HepG2 (cell line): ENCODE measurements around the gene RAPGEF6. TPM values are rescaled to one million over a fixed set of nuclear protein-coding genes. Genes with fewer than 3 reads are reported as not detected.

ENCODE experiments used
- ATAC-seq: fragments of 200-7000 bp; cut with Tn5 transposase; 3 replicates; pipeline ENCODE4 v1.9.1; 2020; ENCODE audit warnings: mild to moderate bottlenecking, moderate library complexity
- BruUV-seq: library from RNA; stranded (reverse); fragments of 400-500 nt; replicated peaks from 2 replicates; lab custom pipeline; 2021; lab: Mats Ljungman, UMichigan
- CTCF ChIA-PET: fragments of 300-600 bp; formaldehyde crosslinking; extraction: SDS; loops from one replicate; lab custom pipeline; 2021; ENCODE audit warnings: low total read pairs, inconsistent platforms, low intra/inter-chr PET ratio; lab: Yijun Ruan, JAX
- POLR2A ChIA-PET: fragments of 350-600 bp; sonication (Branson Sonifier 250); formaldehyde crosslinking; loops from one replicate; lab custom pipeline; 2020; ENCODE audit warnings: antibody characterized with exemption, inconsistent platforms; lab: Yijun Ruan, JAX
- DNase-seq: peaks from one replicate; pipeline ENCODE4 v3.0.0-alpha.2; 2015; ENCODE audit warnings: low spot score
- FAIRE-seq: peaks from 3 replicates; lab custom pipeline; 2011; peaks lifted over from hg19 to GRCh38; lab: Jason Lieb, UNC
- H2AFZ ChIP-seq: one replicate; pipeline ENCODE4 v1.6.1; 2011; ENCODE audit warnings: low read length, inconsistent platforms
- H3K27ac ChIP-seq: fragments of 300-600 bp; 3 replicates; pipeline ENCODE4 v1.8.0; 2011; ENCODE audit warnings: mixed run types, mild to moderate bottlenecking, mixed read lengths, low read length, inconsistent platforms; ENCODE audit not compliant: insufficient read depth; ENCODE audit errors: extremely low read length
- H3K27me3 ChIP-seq, 2 experiments: fragments of 200-600 bp in 1 of 2; 2 replicates in 1 of 2; 3 replicates in 1 of 2; pipeline versions ENCODE4 v1.6.0 to v1.8.0; 2011; ENCODE audit warnings: low read length in 2 of 2, mild to moderate bottlenecking in 2 of 2, moderate library complexity in 2 of 2, inconsistent platforms in 1 of 2; ENCODE audit not compliant: insufficient read depth in 2 of 2, control insufficient read depth in 1 of 2
- H3K36me3 ChIP-seq, 2 experiments: fragments of 200-600 bp in 1 of 2; replicated peaks in 1 of 2; 2 replicates in 1 of 2; 3 replicates in 1 of 2; pipeline versions ENCODE4 v1.5.1 to v1.8.0; 2011; ENCODE audit warnings: low read length in 2 of 2, inconsistent platforms in 1 of 2; ENCODE audit not compliant: insufficient read depth in 2 of 2, control insufficient read depth in 1 of 2
- H3K4me1 ChIP-seq: 2 replicates; pipeline ENCODE4 v1.5.1; 2012; ENCODE audit warnings: low read length, inconsistent platforms; ENCODE audit not compliant: insufficient read depth
- H3K4me2 ChIP-seq: 2 replicates; pipeline ENCODE4 v1.6.0; 2011; ENCODE audit warnings: low read depth, low read length, inconsistent platforms
- H3K4me3 ChIP-seq, 3 experiments: fragments of 200-600 bp in 1 of 3; sonication (generic), shearing (Covaris generic) in 1 of 3; replicated peaks in 1 of 3; 2 replicates each; pipeline ENCODE4 v1.5.1; 2011 to 2016; ENCODE audit warnings: low read length in 3 of 3, inconsistent platforms in 2 of 3, low read depth in 2 of 3, mild to moderate bottlenecking in 2 of 3, control low read depth in 1 of 3, mixed read lengths in 1 of 3; ENCODE audit not compliant: insufficient read depth in 1 of 3
- H3K79me2 ChIP-seq: one replicate; pipeline ENCODE4 v1.6.1; 2011; ENCODE audit warnings: low read length, inconsistent platforms; ENCODE audit not compliant: insufficient read depth
- H3K9ac ChIP-seq: 2 replicates; pipeline ENCODE4 v1.6.0; 2011; ENCODE audit warnings: mild to moderate bottlenecking, low read depth, low read length, inconsistent platforms; ENCODE audit not compliant: insufficient read depth
- H3K9me3 ChIP-seq: 2 replicates; pipeline ENCODE4 v1.5.1; 2012; ENCODE audit warnings: mild to moderate bottlenecking, low read length
- H4K20me1 ChIP-seq: 2 replicates; pipeline ENCODE4 v1.6.0; 2011; ENCODE audit warnings: inconsistent platforms, mild to moderate bottlenecking, low read length, moderate library complexity; ENCODE audit not compliant: insufficient read depth
- HNF1A ChIP-seq, 2 experiments: sonication (generic) in 1 of 2; formaldehyde crosslinking in 1 of 2; IDR thresholded peaks; 2 replicates each; pipeline versions ENCODE4 v1.4.0 to v1.6.1; 2016 to 2020; ENCODE audit warnings: borderline replicate concordance in 1 of 2, low read depth in 1 of 2, mild to moderate bottlenecking in 1 of 2, missing genetic modification reagents in 1 of 2
- NFE2L2 ChIP-seq: fragments of 150-350 bp; IDR thresholded peaks from 2 replicates; pipeline ENCODE4 v1.6.1; 2014; ENCODE audit warnings: low read length
- REPIN1 ChIP-seq: sonication (generic); formaldehyde crosslinking; IDR thresholded peaks from 2 replicates; pipeline ENCODE4 v1.8.0; 2022; ENCODE audit warnings: missing genetic modification reagents, low read depth, mild to moderate bottlenecking, borderline replicate concordance
- ZZZ3 ChIP-seq: sonication (generic); formaldehyde crosslinking; IDR thresholded peaks from 2 replicates; pipeline ENCODE4 v1.4.0; 2020; ENCODE audit warnings: missing genetic modification reagents, mild to moderate bottlenecking, borderline replicate concordance
- WGBS: methylation state at CpG from one replicate; pipeline ENCODE4 v1.1.6; 2017; ENCODE audit warnings: low lambda C conversion rate; 5-methylcytosine and 5-hydroxymethylcytosine counted together
- in situ Hi-C: cut with HindIII; loops from 2 replicates; pipeline ENCODE4 v1.10.0; 2017; ENCODE audit warnings: low pct_unique_long_range_greater_than_20kb; ENCODE audit not compliant: extremely low pct_ligation_motif_present
- intact Hi-C: fragments of 100-400 bp; cut with micrococcal nuclease; formaldehyde crosslinking; loops from one replicate; pipeline ENCODE4 v1.10.0; 2022; ENCODE audit not compliant: unreplicated experiment
- polyA plus RNA-seq, 8 experiments: library from polyadenylated mRNA; depleted of rRNA in 3 of 8; stranded (reverse) in 7 of 8; unstranded in 1 of 8; fragments of >200 nt; fragmentation: Illumina TruSeq in 4 of 8; extraction: Trizol in 4 of 8; gene quantifications; 2 replicates each; pipeline versions ENCODE4 v1.2.1 to v1.2.3, GENCODE V29; 2011 to 2016; ENCODE audit warnings: low read depth in 4 of 8, missing spikeins in 1 of 8, mixed read lengths in 1 of 8; ENCODE audit not compliant: insufficient read depth in 1 of 8
- total RNA-seq, 5 experiments: library from RNA; depleted of rRNA; stranded (reverse); fragments of >200 nt; fragmentation: Illumina TruSeq; extraction: Trizol; gene quantifications; 2 replicates each; pipeline ENCODE4 v1.2.3, GENCODE V29; 2016; ENCODE audit warnings: low read depth in 1 of 5

The RAPGEF6 gene
- total and polyA plus RNA-seq, 2 of the 13 experiments (the other 11 are each of a cell fraction or from before 2014, with no cell fraction given): 7.7 to 24.6 TPM

GRCh38 chr5:131482617-131483016, 152.4 kb downstream of the RAPGEF6 start (continued):
- no peak for TF ChIP-seq HNF1A (IDR thresholded peaks at IDR 0.05; ENCODE audit: low read depth)
- TF ChIP-seq HNF1A (CRISPR knock-in tag; IDR thresholded peaks at IDR 0.05; ENCODE audit: borderline replicate concordance): no peak
- TF ChIP-seq REPIN1 (CRISPR knock-in tag): no peak

GRCh38 chr5:131481569-131481968, 153.5 kb downstream of the RAPGEF6 start:
- H3K4me2 ChIP-seq: no peak overlapping the region
- 82% methylated on average over 1 of the region's 1 CpG for WGBS
- H3K4me1 ChIP-seq: no peaks in the 10 kb centered on the region
- peaks cover 9 to 40% of the 10 kb centered on the region in 2 experiments; a peak in 4 of 5 replicates for H3K36me3 ChIP-seq
- H3K4me3 ChIP-seq: no peak overlapping the region
- ATAC-seq: no peak
- H3K27me3 ChIP-seq: no peaks in the 10 kb centered on the region
- H3K9ac ChIP-seq: no peak overlapping the region
- no peak for FAIRE-seq
- no peak overlapping the region for H2AFZ ChIP-seq
- H3K9me3 ChIP-seq: no peaks in the 10 kb centered on the region
- intact Hi-C loops: no loop called here
- H3K27ac ChIP-seq: no peak overlapping the region
- H4K20me1 ChIP-seq: no peaks in the 10 kb centered on the region
- ChIA-PET POLR2A (no interaction called here), CTCF (no interaction called here)
- no TSS peak for BruUV-seq
- DNase-seq: no peak
- peak; percentile 78 for TF ChIP-seq NFE2L2
- no peak for TF ChIP-seq ZZZ3 (CRISPR knock-in tag)
- no peaks in the 10 kb centered on the region for H3K79me2 ChIP-seq
- in situ Hi-C loops: no loop called here
